NCI-H2171 (cell line): Measurements from ENCODE around the gene FGFRL1.

ENCODE experiments used
- DNase-seq: peaks from one replicate; lab custom pipeline; 2025; lab: John Stamatoyannopoulos, UW

FGFRL1 gene

GRCh38 chr4:1023075-1023640, 11.7 kb downstream of the FGFRL1 start:
- no peak for DNase-seq

GRCh38 chr4:1023895-1024740, 12.7 kb downstream of the FGFRL1 start:
- DNase-seq, result no peak

- no peak for DNase-seq
Observed at GRCh38 chr4:1024882-1025545, 13.6 kb downstream of the FGFRL1 start.

- DNase-seq, result no peak
Observed at GRCh38 chr4:1026115-1026514, 14.7 kb downstream of the FGFRL1 start.

GRCh38 chr4:1027219-1027914, 15.9 kb downstream of the FGFRL1 start:
- DNase-seq, result no peak

- no peak for DNase-seq
Observed at GRCh38 chr4:1027915-1028238, 16.5 kb downstream of the FGFRL1 start.

- DNase-seq, result no peak
Observed at GRCh38 chr4:1028574-1029220, 17.3 kb downstream of the FGFRL1 start.

- no peak for DNase-seq
Observed at GRCh38 chr4:1029529-1029928, 18.1 kb downstream of the FGFRL1 start.

- DNase-seq, result no peak
Observed at GRCh38 chr4:1030031-1030430, 18.6 kb downstream of the FGFRL1 start.

GRCh38 chr4:1030559-1030958, 19.1 kb downstream of the FGFRL1 start:
- no peak for DNase-seq

GRCh38 chr4:1031346-1031745, 19.9 kb downstream of the FGFRL1 start:
- no peak for DNase-seq

- DNase-seq, result no peak
Observed at GRCh38 chr4:1031956-1032795, 20.8 kb downstream of the FGFRL1 start.

- no peak for DNase-seq
Observed at GRCh38 chr4:1032861-1033260, 21.4 kb downstream of the FGFRL1 start.

- no peak for DNase-seq
Observed at GRCh38 chr4:1033840-1034551, 22.6 kb downstream of the FGFRL1 start.

- DNase-seq, result no peak
Observed at GRCh38 chr4:1035510-1035909, 24.1 kb downstream of the FGFRL1 start.

- DNase-seq, result no peak
Observed at GRCh38 chr4:1036095-1036494, 24.7 kb downstream of the FGFRL1 start.

- DNase-seq, result no peak
Observed at GRCh38 chr4:1036976-1037810, 25.8 kb downstream of the FGFRL1 start.

- DNase-seq, result no peak
Observed at GRCh38 chr4:1038948-1039492, 27.6 kb downstream of the FGFRL1 start.
